Choroid plexus epithelial cell (primary cell): ENCODE data around the gene TAS2R13.

Experiments
- DNase-seq: peaks from one replicate; pipeline ENCODE4 v3.0.0-alpha.2; 2010; ENCODE audit warnings: low read depth
- H3K4me3 ChIP-seq: 2 replicates; pipeline ENCODE4 v1.5.1; 2011; ENCODE audit warnings: low read depth, mild to moderate bottlenecking, control low read depth, low read length, moderate library complexity
- TF ChIP-seq, protein P1 (sequence below): conservative IDR thresholded peaks from 2 replicates; pipeline ENCODE4 v1.5.1; 2011; ENCODE audit warnings: low read depth, mild to moderate bottlenecking, control low read depth, inconsistent platforms, low read length, moderate library complexity

The TAS2R13 gene

GRCh38 chr12:10909462-10909861, at the start of gene TAS2R13:
TSS of gene TAS2R13 (minus strand) at chr12:10909562. CDS start at chr12:10909298, 264 bp downstream.
- TF ChIP-seq, protein P1, sequence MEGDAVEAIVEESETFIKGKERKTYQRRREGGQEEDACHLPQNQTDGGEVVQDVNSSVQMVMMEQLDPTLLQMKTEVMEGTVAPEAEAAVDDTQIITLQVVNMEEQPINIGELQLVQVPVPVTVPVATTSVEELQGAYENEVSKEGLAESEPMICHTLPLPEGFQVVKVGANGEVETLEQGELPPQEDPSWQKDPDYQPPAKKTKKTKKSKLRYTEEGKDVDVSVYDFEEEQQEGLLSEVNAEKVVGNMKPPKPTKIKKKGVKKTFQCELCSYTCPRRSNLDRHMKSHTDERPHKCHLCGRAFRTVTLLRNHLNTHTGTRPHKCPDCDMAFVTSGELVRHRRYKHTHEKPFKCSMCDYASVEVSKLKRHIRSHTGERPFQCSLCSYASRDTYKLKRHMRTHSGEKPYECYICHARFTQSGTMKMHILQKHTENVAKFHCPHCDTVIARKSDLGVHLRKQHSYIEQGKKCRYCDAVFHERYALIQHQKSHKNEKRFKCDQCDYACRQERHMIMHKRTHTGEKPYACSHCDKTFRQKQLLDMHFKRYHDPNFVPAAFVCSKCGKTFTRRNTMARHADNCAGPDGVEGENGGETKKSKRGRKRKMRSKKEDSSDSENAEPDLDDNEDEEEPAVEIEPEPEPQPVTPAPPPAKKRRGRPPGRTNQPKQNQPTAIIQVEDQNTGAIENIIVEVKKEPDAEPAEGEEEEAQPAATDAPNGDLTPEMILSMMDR = no peak
- no peak within 1 kb of the TSS for H3K4me3 ChIP-seq
- DNase-seq = no peak

DNA sequence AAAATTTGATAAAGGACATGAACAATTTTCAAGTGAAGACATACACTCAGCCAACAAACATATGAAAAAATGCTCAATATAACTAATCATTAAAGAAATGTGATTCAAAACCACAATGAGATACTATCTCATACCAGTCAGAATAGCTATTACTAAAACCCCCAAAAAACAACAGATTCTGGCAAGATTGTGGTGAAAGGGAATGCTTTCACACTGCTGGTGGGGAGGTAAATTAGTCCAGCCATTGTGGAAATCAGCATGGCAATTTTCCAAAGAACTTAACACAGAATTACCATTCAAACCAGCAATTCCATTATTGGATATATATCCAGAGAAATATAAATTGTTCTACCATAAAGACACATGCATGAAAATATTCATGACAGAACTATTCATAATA, 48.4 kb upstream of the TAS2R13 start:
- TF ChIP-seq, protein P1 = no peak
- no peak overlapping the region for H3K4me3 ChIP-seq
- DNase-seq = peak; percentile 11

DNA sequence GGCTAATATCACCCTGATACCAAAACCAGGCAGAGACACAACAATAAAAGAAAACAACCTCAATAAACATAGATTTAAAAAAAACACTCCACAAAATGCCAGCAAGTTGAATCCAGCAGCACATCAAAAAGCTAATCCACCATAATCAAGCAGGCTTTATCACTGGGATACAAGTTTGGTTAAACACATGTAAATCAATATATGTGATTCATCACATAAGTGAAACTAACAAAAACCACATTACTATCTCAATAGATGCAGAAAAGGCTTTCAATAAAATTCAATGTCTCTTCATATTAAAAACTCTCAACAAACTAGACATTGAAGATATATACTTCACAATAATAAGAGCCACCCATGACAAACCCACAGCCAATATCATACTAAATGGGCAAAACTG, 46.7 kb upstream of the TAS2R13 start:
- no peak for DNase-seq
- TF ChIP-seq, protein P1 = no peak
- H3K4me3 ChIP-seq = no peak overlapping the region

- no peak overlapping the region for H3K4me3 ChIP-seq
- DNase-seq = no peak
- TF ChIP-seq, protein P1 = no peak
Observed at GRCh38 chr12:10952645-10953044, 43.3 kb upstream of the TAS2R13 start.

DNA sequence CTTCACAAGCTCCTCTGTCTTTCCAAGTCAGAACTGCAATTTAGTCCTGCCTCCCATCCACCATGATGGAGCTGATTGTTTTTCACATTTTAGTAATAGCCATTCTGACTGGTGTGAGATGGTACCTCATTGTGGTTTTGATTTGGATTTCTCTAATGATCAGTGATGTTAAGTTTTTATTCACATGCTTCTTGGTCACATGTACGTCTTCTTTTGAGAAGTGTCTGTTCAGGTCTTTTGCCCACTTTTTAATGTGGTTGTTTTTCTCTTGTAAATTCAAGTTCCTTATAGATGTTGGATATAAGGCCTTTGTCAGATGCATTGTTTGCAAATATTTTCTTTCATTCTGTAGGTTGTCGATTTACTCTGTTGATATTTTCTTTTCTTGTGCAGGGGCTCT, 33.8 kb upstream of the TAS2R13 start:
- H3K4me3 ChIP-seq = no peak overlapping the region
- no peak for DNase-seq
- TF ChIP-seq, protein P1 = no peak

- TF ChIP-seq, protein P1 = no peak
- DNase-seq = peak; percentile 22
- no peak overlapping the region for H3K4me3 ChIP-seq
Observed at GRCh38 chr12:10941916-10942607, 32.7 kb upstream of the TAS2R13 start.

- TF ChIP-seq, protein P1 = no peak
- H3K4me3 ChIP-seq = no peak overlapping the region
Observed at GRCh38 chr12:10941369-10941768, 32.0 kb upstream of the TAS2R13 start.

More at GRCh38 chr12:10941369-10941768, 32.0 kb upstream of the TAS2R13 start:
- no peak for DNase-seq
